Astrocyte of the cerebellum (primary cell): ENCODE data around the gene MKLN1.

ENCODE experiments used
- DNase-seq: peaks from one replicate; pipeline ENCODE4 v3.0.0-alpha.2; 2011; ENCODE audit warnings: low read depth
- H3K4me3 ChIP-seq: 2 replicates; pipeline ENCODE4 v1.5.1; 2011; ENCODE audit warnings: mild to moderate bottlenecking, low read depth, low read length, moderate library complexity
- in situ Hi-C: cut with HindIII; loops from 2 replicates; pipeline ENCODE4 v1.10.0; 2017; ENCODE audit warnings: low sequenced_read_pairs
- TF ChIP-seq, protein P1 (sequence below): IDR thresholded peaks from 2 replicates; pipeline ENCODE4 v1.5.1; 2012; ENCODE audit warnings: low read length, low read depth, moderate library complexity, mild to moderate bottlenecking; ENCODE audit errors: missing control alignments

MKLN1 gene

GRCh38 chr7:131325179-131325840 lies 2.4 kb upstream of the MKLN1 start:
- TF ChIP-seq, protein P1, sequence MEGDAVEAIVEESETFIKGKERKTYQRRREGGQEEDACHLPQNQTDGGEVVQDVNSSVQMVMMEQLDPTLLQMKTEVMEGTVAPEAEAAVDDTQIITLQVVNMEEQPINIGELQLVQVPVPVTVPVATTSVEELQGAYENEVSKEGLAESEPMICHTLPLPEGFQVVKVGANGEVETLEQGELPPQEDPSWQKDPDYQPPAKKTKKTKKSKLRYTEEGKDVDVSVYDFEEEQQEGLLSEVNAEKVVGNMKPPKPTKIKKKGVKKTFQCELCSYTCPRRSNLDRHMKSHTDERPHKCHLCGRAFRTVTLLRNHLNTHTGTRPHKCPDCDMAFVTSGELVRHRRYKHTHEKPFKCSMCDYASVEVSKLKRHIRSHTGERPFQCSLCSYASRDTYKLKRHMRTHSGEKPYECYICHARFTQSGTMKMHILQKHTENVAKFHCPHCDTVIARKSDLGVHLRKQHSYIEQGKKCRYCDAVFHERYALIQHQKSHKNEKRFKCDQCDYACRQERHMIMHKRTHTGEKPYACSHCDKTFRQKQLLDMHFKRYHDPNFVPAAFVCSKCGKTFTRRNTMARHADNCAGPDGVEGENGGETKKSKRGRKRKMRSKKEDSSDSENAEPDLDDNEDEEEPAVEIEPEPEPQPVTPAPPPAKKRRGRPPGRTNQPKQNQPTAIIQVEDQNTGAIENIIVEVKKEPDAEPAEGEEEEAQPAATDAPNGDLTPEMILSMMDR: no peak
- DNase-seq: no peak
- in situ Hi-C loops: no loop called here
- H3K4me3 ChIP-seq: no peak overlapping the region

GRCh38 chr7:131326576-131326975 lies 1.1 kb upstream of the MKLN1 start:
- no peak for DNase-seq
- TF ChIP-seq, protein P1: no peak
- H3K4me3 ChIP-seq: peak overlapping the region; percentile 95
- in situ Hi-C loops: no loop called here

GRCh38 chr7:131327049-131327625 lies 539 bp upstream of the MKLN1 start:
- in situ Hi-C loops: no loop called here
- H3K4me3 ChIP-seq: peak overlapping the region; percentile 95
- TF ChIP-seq, protein P1: no peak
- peak; percentile 22 for DNase-seq

DNA sequence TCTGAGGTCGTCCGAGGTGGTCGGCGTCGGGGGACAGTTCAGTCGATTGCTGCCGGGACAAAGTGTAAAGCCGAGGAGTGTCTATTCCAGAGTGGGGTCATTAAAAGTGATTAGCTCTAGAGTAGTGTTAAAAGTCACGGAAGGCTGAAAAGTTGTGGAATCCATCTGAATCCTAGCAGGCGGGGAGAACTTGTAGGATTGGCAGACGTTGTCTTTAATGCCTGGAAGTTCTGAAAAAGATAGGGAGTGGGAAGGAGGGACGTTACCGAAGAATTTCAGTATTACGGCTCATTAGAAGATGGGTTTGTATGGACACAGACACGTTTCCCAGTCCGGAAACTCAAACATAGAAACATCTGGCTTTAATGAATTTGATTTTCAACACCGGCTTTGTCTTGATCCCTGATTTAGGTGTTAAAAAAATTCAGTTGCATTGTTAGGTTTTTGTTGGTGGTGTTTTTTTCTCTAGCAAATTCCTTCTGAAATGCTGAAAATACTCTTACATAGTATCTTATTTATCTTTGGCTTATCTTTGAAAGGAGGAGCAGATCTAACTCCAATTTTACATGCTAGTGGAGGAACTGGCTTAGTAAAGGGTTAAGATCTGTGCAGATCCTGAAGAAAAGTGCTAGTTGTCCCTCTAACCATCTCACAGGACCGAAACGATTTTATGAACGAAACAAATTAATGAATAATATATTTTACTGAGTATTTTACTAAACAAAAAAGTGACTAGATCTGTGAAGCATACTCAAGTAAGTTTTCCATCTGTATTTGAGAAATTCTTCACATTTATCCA lies 900 bp downstream of the MKLN1 start:
- in situ Hi-C loops: no loop called here
- DNase-seq: peak; percentile 11
- TF ChIP-seq, protein P1: no peak
- peak overlapping the region; percentile 95 for H3K4me3 ChIP-seq

GRCh38 chr7:131329176-131329570 lies 1.5 kb downstream of the MKLN1 start:
- H3K4me3 ChIP-seq: peak overlapping the region; percentile 95
- in situ Hi-C loops: no loop called here
- TF ChIP-seq, protein P1: no peak
- DNase-seq: no peak

DNA sequence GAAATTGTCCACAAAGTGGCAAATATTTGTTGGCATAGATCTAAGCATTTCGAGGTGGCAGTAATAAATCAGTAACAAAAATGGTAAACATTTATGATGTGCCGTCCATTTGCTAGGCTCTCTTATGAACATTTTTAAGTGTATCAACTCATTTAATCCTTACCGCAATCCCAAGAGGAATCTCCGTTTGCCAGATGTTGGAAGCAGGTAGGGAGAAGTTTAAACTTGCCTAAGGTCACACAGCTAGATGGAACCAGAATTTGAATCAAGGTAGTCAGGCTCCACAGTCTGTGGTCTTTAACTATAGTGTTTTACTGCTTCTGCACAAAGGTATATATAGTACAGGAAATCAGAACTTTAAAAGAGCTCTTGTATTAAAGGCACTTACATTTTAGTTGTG lies 2.6 kb downstream of the MKLN1 start:
- H3K4me3 ChIP-seq: no peak overlapping the region
- no peak for DNase-seq
- in situ Hi-C loops: no loop called here
- TF ChIP-seq, protein P1: no peak
